GM20000 (cell line): Measurements from ENCODE around the gene HRAS.

Experiments
- DNase-seq: peaks from one replicate; pipeline ENCODE4 v3.0.0; 2012; ENCODE audit warnings: low spot score
- CTCF ChIP-seq: IDR thresholded peaks from 2 replicates; pipeline ENCODE4 v1.5.1; 2012; ENCODE audit warnings: mild to moderate bottlenecking, control low read depth; ENCODE audit errors: extremely low read depth, missing control alignments

Gene HRAS

GRCh38 chr11:506238-506994 lies 29.0 kb downstream of the HRAS start:
- TF ChIP-seq CTCF, result no peak
- DNase-seq, result peak; percentile 99

- no peak for DNase-seq
- TF ChIP-seq CTCF, result no peak
Observed at GRCh38 chr11:504994-505344, 30.4 kb downstream of the HRAS start.

DNA sequence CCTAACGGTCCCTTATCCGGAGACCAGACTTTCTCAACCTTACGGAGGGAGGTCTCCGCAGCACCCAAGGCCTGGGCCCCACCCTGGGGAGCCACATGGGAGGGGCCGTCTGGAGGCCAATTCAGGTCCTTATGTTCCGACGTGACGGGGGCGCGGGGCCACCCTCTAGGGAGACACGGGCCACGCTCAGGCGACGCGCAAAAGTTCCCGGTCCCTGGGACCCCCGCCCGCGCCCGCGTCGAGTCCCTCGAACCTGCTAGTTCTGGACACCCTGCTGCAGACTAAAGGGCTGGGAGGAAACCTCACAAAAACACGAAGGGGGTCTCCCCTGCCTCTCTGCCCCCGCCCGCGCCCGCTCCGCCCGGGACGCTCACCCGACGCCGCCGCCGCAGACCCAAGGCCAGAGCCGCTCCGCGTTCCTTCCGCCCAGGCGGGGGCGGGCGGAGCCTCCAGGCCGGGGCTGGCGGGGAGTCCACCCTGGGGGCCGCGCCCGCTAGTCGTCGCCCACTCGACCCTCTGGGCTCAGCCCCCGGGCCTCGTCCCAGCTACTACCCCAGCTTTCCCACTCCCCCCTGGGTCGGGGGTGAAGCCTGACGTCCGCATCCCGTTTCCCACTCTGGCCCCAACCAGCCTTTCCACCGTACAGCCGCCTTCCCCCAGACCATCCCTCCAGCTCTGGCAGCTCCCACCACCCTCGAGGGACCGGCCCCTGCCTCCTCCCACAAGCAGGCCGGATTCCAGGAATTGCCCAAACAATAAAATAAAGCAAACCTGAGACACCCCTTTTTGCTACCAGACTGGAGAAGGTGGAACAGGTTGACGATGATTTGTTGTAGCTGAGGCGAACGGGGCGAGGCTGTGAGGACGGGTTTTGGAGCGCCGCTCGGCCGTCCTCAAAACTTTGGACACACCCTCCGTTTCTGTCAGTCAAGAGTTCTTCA lies 31.1 kb downstream of the HRAS start:
- peak; percentile 69 for DNase-seq
- no peak for TF ChIP-seq CTCF

DNA sequence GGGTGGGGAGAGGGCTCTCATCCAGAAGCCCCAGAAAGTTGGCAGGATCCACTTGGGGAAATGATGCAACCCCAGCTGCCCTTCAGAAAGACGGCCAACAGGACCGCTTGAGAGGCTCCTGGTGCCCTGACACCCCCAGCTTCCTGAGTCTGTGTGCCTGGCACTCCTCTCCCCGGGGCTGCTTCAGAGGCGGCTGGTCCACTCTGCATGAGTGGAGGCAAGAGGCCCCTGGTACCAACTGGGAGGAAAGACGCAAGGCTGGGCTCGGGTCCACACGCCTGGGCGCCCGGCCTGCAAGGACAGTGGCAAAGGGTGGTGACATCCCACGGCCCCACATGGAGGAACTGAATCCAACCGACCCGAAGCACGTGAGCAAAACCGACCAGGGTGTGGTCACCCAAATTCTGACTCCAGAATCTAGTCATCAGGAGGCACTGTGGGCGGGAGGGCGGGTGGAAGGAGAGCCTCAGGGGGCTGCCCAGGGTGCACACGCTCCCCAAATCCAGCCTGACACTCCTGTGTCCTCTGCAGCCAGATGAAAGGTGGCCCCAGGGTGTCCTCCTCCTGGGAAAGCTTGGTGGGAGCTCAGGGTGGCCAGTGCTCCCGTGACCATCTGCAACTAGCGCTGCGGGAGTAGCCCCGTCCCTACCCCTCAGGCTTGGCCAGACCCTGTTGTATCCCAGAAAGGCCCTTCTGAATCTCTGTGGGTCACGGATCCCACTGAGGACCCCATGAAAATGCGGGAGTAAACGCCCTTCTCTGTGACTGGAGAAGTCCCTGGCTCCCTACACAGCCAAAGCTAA lies 32.0 kb downstream of the HRAS start:
- DNase-seq, result peak; percentile 70

GRCh38 chr11:502288-503178 lies 32.8 kb downstream of the HRAS start:
- peak; percentile 27 for DNase-seq
- no peak for TF ChIP-seq CTCF

More for the DNA sequence above, 32.0 kb downstream of the HRAS start:
- TF ChIP-seq CTCF, result no peak

DNA sequence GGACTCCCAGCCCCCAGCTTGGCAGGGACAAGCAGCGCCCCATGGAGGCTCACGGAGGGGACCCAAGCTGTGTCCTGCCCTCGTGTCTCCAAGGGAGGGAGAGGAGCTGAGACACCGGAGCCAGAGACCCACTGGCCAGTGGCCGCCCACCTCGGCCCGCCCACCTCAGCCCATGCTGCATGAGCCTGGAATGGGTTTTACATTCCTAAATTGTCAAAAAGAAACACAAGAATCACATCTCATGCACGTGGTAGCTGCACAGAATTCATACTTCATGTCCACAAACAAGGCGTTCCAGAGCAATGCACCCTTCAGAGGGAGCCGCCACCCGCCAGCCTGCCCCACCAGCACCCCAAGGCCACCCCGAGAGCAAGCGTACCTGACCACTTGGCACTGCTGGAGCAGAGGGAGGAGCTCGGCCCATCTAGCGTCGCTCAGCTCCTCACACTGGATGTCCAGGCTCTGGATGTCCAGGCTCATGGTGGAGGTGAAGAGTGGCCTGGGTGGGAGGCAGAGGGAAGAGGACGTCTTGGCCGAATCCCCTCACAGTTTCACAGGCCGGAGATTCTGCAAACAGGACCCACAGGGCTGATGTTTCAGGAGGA lies 33.6 kb downstream of the HRAS start:
- peak; percentile 14 for DNase-seq
- TF ChIP-seq CTCF, result no peak
